GM19452 (cell line): ENCODE data around the gene MPHOSPH9.
A peak's percentile ranks its signal among the peaks of the same experiment; 100 is the strongest.

Source experiments
- ATAC-seq: cut with Tn5 transposase; IDR thresholded peaks from one replicate; pipeline ENCODE4 v1.9.1; 2021; ENCODE audit not compliant: unreplicated experiment

The MPHOSPH9 gene, protein sequence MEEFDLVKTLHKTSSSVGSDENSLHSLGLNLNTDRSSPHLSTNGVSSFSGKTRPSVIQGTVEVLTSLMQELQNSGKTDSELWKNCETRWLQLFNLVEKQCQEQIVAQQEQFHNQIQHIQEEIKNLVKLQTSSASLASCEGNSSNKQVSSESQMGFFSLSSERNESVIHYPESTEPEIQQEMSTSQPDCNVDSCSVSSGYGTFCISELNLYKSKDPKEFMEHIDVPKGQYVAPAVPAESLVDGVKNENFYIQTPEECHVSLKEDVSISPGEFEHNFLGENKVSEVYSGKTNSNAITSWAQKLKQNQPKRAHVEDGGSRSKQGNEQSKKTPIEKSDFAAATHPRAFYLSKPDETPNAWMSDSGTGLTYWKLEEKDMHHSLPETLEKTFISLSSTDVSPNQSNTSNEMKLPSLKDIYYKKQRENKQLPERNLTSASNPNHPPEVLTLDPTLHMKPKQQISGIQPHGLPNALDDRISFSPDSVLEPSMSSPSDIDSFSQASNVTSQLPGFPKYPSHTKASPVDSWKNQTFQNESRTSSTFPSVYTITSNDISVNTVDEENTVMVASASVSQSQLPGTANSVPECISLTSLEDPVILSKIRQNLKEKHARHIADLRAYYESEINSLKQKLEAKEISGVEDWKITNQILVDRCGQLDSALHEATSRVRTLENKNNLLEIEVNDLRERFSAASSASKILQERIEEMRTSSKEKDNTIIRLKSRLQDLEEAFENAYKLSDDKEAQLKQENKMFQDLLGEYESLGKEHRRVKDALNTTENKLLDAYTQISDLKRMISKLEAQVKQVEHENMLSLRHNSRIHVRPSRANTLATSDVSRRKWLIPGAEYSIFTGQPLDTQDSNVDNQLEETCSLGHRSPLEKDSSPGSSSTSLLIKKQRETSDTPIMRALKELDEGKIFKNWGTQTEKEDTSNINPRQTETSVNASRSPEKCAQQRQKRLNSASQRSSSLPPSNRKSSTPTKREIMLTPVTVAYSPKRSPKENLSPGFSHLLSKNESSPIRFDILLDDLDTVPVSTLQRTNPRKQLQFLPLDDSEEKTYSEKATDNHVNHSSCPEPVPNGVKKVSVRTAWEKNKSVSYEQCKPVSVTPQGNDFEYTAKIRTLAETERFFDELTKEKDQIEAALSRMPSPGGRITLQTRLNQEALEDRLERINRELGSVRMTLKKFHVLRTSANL

DNA sequence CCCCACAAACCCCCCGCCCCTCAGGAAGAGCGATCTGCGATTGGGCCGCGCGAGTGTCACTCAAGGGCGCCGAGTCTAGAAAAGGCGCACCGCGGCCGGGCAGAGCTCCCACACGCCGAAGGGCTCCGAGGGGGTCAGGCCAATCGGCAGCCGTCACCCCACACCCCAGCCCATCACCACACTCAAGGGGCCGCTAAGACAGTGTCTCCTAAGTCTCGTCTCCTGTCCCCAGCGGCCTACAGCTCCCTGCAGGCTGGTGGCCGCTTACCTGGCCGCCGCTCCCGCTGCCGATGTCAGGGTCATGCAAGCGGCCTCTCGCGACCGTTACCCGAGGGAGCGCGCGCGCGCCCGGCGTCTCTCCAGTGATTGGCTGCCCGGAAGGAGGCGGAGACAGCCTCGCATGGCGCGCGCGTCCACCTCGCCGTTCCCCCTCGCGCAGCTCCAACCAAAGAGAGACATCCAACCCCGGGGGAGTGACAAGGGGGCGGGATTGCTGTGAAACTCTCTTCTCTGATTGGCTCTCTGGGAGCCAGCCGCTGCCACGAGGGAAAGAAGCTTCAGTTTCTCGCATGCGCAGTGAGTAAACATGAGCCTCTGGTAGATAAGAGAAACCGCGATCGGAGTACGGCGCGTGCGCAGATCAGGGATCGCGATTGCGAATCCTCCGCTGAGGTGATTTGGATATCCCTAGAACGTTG, at the start of gene MPHOSPH9, which contains the start of gene MTRFR:
Gene MPHOSPH9, minus strand, starts transcription at position 335 of the 698 bp plus-strand sequence. CDS start 2,777 bp downstream, outside the sequence.
Gene MTRFR, plus strand, starts transcription at position 630 of the 698 bp plus-strand sequence. CDS start 20,239 bp downstream, outside the sequence.
- ATAC-seq: peak; percentile 77

DNA sequence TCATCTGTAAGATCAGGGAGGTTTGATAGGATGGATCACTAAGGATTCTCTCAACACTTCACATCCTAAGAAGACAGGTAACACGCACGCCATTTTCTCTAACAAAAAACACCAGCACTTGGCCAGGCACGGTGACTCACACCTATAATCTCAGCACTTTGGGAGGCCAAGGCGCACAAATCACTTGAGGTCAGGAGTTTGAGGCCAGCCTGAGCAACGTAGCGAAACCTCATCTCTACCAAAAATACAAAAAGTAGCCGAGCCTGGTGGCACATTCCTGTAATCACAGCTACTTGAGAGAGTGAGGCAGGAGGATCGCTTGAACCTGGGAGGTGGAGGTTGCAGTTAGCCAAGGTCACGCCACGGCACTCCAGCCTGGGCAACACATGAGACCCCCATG, 49.2 kb upstream of the MPHOSPH9 start:
- no peak for ATAC-seq

DNA sequence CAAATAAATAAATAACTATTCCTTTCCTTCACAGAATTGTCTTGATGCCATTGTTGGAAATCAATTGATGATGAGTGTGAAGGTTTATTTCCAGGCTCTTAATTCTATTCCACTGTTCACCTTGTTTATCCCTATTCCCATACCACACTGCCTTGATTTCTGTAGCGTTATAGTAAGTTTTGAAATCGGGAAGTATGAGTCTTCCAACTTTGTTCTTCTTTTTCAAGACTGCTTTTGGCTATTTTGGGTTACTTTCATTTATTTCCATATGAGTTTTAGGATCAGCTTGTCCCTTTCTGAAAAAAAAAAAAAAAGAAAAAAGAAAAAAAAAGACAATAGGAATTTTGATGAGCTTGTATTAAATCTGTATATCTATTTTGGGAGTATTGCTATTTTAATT, 48.0 kb upstream of the MPHOSPH9 start:
- no peak for ATAC-seq

DNA sequence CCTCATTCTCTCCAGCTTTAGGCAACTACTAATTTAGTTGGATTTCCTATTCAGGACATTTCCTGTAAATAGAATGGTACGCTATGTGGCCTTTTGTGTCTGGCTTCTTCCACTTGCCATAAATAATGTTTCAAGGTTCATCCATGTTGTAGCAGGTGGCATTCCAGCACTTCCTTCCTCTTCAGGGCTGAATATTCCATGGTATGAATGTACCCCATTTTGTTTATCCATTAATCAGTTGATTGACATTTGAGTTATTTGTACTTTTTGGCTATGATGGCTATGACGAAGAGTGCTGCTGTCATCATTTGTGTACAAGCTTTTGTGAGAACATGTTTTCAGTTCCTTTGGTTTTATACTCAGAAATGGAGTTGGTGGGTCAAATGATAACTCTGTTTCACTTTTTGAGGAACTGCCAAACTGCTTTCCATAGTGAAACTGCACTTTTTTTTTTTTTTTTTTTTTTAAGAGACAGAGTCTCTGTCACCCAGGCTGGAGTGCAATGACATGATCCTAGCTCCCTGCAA, 45.2 kb upstream of the MPHOSPH9 start:
- ATAC-seq: peak; percentile 86

DNA sequence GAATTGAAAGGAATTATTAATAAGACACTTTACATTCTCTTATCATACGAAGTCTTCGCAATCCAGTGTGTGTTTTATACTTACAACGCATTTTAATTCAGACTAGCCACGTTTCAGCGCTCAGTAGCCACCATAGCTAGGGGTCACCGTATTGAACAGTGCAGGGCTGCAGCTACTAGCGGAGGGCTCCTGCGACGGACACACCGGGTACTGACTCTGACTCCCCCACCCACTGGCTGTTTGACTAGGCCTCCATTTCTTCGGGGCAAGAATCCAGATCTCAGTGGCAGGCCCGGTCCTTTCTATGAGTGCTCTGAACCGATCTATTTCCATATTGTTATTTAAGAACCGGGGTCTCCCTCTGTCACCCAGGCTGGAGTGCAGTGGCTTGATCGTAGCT, 40.2 kb upstream of the MPHOSPH9 start:
- ATAC-seq: no peak

DNA sequence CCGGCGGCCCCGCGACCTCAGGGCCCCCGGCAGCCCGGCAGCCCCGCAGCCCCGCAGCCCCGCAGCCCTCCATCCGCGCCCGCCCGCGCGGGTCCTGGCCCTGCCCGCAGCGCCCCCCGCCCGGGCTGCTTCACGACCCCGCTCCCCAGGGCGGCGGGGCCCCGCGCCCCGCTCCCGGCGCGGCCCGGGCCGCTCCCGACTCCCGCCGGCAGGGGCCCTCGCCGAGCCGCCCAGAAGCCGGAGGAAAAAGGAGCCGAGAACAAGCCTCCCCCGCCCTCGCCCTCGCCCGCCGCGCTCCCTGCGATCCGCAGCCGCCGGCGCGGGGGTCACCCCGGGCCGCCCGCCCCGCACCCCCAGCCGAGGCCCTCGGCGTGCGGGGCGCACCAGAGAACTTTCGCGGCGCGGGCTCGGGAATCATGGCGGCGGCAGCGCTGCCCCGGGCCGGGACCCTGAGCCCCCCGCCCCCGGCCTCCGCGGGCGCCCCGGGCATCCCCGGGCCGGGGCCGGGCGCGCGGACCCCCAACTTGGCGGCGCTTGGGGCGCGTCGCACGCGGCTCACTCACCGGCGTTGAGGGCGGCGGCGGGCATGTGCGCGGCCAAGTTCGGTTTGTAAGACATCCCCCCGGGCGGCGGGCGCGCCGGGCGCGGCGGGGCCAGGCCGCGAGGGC, 38.2 kb upstream of the MPHOSPH9 start:
- ATAC-seq: peak; percentile 74

DNA sequence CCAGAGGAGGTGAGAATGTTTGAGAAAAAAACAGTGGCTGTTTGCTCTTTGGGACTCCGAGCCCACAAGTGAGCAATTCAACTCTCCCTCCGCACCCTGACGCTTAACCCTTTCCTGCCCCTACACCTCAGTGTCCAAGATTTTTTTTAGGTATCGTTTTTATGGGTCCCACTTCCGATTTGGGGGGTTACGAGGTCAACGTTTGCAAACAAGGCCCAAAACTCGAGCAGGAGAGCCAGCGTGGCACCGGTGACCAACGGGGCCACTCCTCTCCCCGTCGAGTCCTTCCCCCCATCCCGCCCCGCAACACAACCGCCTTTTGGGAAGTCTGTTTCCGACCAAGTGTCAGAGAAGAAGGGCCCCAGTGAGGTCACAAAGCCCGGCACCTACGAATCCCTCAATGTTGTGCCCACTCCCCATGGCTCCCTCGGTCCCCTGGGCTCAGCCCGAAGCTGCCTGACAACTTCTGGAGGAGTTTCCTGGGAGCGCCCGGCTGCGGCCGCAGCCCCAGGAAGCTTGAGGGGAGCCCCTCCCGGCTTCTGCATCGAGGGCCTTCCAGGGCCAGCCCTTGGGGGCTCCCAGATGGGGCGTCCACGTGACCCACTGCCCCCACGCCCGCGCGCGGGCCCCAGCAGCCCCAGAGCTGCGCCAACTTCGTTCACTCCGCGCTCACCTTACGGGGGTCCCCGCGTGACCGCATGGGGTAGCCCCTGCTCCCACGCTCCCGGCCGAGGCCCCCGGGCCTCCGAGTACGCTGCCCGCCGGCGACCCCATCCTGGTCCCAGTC, 37.5 kb upstream of the MPHOSPH9 start:
- ATAC-seq: no peak

DNA sequence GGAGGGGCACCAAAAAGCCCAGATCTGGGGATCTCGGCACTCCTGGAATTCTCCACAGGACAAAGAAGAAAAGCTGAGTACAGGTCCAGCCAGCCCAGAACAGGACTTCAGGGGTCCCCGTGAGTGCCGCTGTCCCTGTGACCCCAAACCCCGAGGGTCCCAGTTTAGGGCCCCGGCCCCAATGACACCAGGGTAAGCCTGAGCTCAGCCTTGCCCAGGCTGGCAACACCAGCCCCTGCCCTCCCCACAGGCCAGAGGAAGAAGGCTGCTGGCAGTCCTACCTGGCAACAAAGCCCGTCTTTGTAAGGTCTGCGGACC, 36.9 kb upstream of the MPHOSPH9 start:
- ATAC-seq: no peak

DNA sequence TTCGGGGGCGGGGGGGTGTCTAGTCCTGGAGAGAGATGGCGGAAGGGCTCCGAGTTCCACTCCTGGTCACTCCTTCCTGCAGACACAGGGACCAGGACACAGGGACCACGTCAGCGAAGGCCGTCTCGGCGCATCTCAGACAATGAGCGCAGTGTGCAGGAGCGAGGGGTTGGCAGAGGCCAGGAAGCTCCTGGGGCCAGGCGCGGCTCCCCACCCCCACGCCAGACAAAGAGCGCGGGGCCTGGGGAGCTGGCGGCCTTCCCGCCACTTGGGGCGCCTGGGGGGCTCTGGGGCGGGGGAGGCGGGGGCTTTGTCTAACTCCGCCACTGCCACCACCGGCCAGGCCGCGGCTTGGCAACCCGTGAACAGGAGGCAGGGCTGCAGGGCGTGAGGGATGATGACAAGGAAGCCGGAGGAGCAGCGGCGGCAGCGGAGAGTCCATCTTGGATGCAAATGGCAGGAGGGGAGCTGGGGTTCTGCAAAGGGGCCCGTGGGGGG, 36.5 kb upstream of the MPHOSPH9 start:
- no peak for ATAC-seq

DNA sequence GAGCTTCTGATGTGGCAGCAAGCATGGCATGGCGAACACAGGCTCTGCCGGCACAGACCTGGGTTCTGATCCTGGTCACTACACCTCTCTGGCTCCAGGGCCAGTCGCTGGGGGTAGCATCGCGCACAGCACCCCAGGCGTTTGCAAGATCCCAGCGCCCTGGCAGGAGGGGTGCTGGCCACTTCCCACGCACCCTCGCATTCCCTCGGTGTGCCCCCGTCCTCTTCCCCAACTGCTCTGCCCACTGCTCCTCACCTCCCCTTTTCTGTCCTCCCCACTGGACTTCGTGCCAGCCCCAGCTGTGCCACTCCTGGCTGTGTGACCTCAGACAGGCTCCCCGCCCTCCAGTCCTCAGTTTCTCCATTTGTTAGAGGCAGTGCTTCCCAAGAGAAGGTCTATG, 35.9 kb upstream of the MPHOSPH9 start:
- no peak for ATAC-seq

DNA sequence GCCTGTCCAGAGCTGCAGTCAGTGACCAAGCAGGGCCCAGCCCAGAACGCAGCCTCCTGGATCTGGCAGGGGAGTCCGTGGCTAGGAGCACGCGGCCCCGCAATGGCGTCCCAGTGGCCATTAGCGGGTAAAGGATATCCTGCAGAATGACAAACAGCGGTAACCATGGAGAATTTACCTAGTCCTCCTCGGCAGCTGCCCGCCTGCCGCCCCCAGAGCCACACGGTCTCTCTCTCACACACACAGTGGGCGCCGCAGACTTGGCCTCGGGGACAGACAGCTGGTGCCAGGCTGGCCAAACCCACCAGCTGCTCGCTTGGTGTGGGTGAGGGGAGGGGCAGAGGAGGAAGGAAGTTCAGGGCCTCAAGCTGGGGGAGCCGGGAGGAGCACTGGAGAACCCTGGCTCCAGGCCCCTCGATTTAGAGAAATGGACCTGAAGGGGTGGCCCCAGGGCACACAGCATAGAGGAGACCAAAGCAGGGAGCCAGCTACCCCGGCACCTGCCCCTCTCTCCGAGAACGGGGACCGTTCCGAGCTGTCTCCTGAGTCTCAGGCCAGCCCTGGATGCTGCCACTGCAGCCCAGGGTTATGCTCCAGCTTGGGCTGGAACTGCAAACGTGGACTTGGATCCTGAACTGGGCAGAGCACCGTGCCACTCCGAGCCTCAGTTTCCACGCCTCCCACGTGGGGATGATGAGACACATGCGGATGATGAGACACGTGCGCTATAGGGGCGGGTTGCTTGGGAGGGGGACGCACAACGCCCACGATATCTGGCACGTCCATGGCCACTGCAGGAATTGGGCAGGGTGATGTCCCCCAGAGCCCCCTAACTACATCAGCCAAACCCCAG, 35.3 kb upstream of the MPHOSPH9 start:
- no peak for ATAC-seq

DNA sequence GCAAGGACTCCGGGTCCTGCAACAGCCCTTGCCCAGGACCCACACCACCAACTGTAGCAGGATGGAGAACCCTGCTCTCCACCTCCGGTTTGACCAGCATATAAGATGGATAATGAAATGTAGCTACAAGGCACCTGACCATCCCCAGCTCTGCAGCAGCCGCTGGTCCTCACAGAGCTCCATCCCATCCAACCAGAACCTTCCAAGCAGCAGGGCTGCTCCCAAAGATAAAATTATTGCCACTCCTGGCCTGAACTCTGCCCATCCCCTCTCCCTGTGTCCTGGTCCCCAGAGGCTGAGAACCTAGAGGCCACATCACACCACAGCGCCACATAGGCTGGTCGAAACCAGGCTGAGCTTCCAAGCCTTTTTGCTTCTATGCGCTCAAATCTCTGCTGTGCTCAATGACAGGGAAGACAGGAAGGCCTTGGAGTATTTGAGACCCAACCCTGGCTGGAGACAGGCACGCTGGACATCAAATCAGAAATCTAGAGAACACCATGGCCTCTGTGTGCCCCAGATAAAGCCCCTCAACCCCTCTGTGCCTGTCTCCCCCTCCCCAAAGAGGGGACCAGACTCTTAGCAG, 34.5 kb upstream of the MPHOSPH9 start:
- no peak for ATAC-seq

DNA sequence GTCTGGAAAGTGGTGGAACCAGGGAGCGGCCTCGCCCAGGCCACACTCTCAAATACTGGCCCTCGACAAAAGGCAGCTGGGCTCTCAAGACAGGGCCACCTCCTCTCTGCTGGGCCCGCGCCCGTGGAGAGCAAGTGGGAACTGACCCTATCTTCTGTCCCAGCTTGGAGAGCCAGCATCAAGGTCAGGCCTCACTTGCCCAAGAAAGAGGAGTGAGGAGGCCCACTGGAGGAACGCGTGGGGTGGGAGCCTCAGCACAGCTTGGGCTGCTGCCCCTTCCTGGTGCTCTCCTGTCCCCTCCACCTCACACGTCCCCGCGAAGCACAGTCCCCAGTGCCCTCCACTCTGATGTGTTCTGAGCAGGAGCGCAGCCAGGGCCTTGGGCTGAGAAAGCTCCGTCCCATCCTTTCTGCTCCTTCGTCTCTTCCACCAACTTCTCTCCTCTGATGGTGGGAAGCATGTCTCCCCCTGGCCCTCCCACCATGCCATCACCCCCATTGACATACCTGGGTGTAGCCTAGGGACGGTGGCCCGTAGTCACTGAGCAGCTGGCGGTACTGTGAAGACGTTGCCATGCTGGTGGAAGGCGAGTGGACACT, 33.8 kb upstream of the MPHOSPH9 start:
- no peak for ATAC-seq

DNA sequence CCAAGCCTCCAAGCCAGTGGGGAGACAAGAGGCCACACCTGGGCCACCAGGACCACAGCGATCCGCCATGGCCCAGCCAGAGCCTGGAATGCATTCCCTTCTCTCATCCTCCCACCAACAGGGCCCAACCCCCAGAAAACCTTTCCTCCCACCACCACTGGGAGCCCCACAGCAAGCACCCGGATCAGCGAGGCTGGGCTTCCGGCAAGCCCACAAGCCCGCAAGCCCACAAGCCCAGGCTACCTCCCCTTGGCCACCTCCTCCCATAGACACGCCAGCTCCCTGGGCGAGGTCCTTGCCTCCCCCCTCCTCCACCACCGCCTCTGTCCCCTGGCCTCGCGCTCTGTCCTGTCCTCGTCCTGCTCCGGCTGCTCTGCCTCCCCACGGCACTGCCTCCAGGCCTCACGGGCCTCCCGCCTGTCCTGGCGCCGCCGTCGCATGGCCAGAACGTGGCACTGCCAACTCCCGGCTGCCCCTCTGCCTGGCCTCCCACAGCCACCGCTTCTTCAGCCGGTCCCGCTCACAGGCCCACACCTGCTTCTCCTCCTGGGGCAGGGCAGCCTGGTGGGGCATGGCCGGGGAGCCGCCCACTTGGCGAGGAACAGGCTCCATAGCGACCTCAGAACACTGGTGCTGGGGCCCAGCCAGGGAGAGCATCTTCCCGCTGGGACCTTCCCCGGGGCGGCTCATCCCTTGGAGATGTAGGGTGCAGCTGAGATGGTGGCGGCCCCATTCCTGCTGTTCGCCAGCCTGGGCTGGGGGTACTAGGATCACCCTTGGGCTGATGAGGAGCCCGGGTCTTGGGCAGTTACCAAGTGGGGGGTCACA, 33.1 kb upstream of the MPHOSPH9 start:
- ATAC-seq: no peak

DNA sequence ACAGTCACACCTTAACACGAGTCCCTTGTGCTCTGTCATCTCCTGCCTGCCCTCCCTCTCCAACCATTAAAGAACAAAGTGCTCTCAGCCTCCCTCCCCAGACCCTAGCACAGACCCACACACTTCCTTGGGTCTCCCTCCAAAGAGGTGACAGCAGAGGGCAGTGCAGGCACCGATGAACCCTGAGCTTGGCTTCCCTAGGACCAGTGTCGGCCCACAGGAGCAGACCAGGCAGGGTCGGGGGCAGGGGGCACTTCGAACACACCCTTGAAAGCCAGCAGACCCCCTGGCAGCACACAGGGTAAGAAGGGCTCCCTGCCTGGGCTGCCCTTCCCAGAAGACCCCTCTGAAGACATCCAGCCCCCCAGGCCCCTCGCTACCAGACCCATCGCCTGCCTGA, 31.7 kb upstream of the MPHOSPH9 start:
- no peak for ATAC-seq

DNA sequence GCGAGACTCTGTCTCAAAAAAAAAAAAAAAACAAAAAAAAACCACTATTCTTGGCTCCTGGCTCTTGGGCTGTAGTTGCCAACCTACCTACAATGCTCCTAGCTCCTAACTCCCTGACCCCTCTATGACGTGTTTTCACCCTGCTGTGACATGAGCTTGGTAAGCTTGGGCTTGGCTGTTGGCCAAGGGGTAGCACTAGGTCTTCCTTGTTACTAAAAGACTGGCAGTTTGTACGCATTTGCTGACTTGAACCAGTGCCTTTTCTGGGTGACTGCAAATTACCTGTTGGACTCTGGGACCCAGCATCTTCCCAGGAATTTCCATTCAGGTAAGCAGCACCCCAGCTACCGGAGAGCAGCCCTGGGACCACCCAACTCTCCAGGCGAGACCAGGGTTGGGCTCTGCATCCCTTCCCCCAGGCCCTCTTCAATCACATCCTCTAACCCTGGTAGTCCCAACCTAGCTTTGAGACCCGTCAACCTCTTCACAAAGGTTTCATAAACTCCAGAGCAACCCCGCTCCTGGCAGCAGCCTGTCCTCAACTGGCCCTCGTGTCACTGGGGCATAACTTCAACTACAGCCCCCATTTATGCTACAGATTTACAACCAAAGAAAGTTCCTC, 30.4 kb upstream of the MPHOSPH9 start:
- ATAC-seq: no peak
